MM.1S (cell line): Measurements from ENCODE around the gene RANBP6.

Experiments used
- CTCF ChIP-seq: fragments of 300-600 bp; sonication (generic); IDR thresholded peaks from 2 replicates; pipeline ENCODE4 v1.5.1; 2016; ENCODE audit warnings: antibody characterized with exemption, low read length, mixed read lengths
- EZH2 ChIP-seq: fragments of 300-600 bp; sonication (generic); optimal IDR thresholded peaks from 2 replicates; pipeline ENCODE3; 2017; ENCODE audit warnings: low read depth, mild to moderate bottlenecking, antibody characterized with exemption, low read length, mixed read lengths

GRCh38 chr9:6015278-6016157 is at the start of gene RANBP6:
- TF ChIP-seq CTCF (no peak), EZH2 (no peak)
